HG03558 (cell line): ENCODE results near the gene NUP93.
"Not testable (repeated sequence)": the region's sequence is repeated elsewhere in the genome, so short reads cannot be mapped to it uniquely, and the experiment has no call there.

Experiments used
- ATAC-seq: cut with Tn5 transposase; IDR thresholded peaks from one replicate; pipeline ENCODE4 v1.9.1; 2021; ENCODE audit warnings: moderate number of reproducible peaks; ENCODE audit not compliant: unreplicated experiment; ENCODE audit errors: extremely low read depth

Gene NUP93

GRCh38 chr16:56807011-56807675, 77.2 kb downstream of the NUP93 start:
- no peak for ATAC-seq

GRCh38 chr16:56807676-56808067, 77.7 kb downstream of the NUP93 start:
- not testable (repeated sequence) for ATAC-seq

- ATAC-seq = no peak
Observed at GRCh38 chr16:56810954-56811353, 81.0 kb downstream of the NUP93 start.

- not testable (repeated sequence) for ATAC-seq
Observed at GRCh38 chr16:56811602-56812001, 81.7 kb downstream of the NUP93 start.

GRCh38 chr16:56812884-56813283, 83.0 kb downstream of the NUP93 start:
- no peak for ATAC-seq

- no peak for ATAC-seq
Observed at GRCh38 chr16:56814537-56815432, 84.9 kb downstream of the NUP93 start.

- ATAC-seq = no peak
Observed at GRCh38 chr16:56815721-56816120, 85.8 kb downstream of the NUP93 start.

GRCh38 chr16:56817056-56817455, 87.1 kb downstream of the NUP93 start:
- no peak for ATAC-seq

GRCh38 chr16:56817938-56818337, 88.0 kb downstream of the NUP93 start:
- ATAC-seq = no peak

GRCh38 chr16:56823081-56823733, 93.3 kb downstream of the NUP93 start:
- no peak for ATAC-seq

GRCh38 chr16:56824331-56824730, 94.4 kb downstream of the NUP93 start:
- no peak for ATAC-seq

GRCh38 chr16:56824804-56825203, 94.9 kb downstream of the NUP93 start:
- ATAC-seq = no peak

- ATAC-seq = no peak
Observed at GRCh38 chr16:56825826-56826225, 95.9 kb downstream of the NUP93 start.

- no peak for ATAC-seq
Observed at GRCh38 chr16:56828647-56829046, 98.7 kb downstream of the NUP93 start.

GRCh38 chr16:56830669-56831068, 100.7 kb downstream of the NUP93 start:
- no peak for ATAC-seq

- ATAC-seq = no peak
Observed at GRCh38 chr16:56832768-56833167, 102.8 kb downstream of the NUP93 start.

- ATAC-seq = no peak
Observed at GRCh38 chr16:56833243-56833970, 103.5 kb downstream of the NUP93 start.

GRCh38 chr16:56835320-56835719, 105.4 kb downstream of the NUP93 start:
- ATAC-seq = no peak

- ATAC-seq = no peak
Observed at GRCh38 chr16:56836410-56837230, 106.7 kb downstream of the NUP93 start.
